Activated CD8-positive, alpha-beta memory T cell treated with anti-CD3 and anti-CD28 coated beads, Interleukin-2, amount 50 U/mL, for 48 hours (primary cell): ENCODE measurements around the gene SLPI.

ENCODE experiments used
- DNase-seq: peaks from one replicate; pipeline ENCODE4 v3.0.0-alpha.2; 2020

Gene SLPI

GRCh38 chr20:45211569-45212474, 42.5 kb downstream of the SLPI start:
- no peak for DNase-seq

GRCh38 chr20:45209924-45210323, 44.4 kb downstream of the SLPI start:
- DNase-seq = no peak

GRCh38 chr20:45206725-45207124, 47.6 kb downstream of the SLPI start, which contains the start of gene SEMG1:
Gene SEMG1 (plus strand): TSS chr20:45207033. CDS start chr20:45207054, 21 bp downstream.
- DNase-seq = no peak
